ENCODE measurements around the gene RNF8. TPM values are rescaled to one million over a fixed set of nuclear protein-coding genes. Genes with fewer than 3 reads are reported as not detected.

RNF8 gene
- total RNA-seq, 2 experiments from 2014 or later: 27.8 to 29.2 TPM

DNA sequence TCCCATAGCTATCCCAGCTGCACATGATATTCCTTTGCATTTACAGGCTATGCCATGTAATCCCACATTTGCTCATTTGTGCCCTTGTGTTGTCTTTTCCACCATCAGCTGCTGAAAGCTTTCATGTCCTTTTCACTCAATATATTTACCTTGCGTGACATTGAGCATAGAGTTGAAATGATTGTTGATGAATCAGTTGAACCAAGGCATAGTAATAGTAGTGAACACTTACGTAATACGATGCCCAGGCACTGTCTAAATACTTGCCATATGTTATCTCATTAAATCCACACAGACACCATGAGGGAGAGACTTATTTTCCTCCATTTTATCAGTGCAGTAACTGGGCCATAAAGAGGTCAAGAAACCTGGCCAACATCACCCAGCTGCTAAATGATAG lies 13.1 kb downstream of the RNF8 start:
- peaks cover 3% of the 10 kb centered on the region for H3K4me1 Mint-ChIP-seq

DNA sequence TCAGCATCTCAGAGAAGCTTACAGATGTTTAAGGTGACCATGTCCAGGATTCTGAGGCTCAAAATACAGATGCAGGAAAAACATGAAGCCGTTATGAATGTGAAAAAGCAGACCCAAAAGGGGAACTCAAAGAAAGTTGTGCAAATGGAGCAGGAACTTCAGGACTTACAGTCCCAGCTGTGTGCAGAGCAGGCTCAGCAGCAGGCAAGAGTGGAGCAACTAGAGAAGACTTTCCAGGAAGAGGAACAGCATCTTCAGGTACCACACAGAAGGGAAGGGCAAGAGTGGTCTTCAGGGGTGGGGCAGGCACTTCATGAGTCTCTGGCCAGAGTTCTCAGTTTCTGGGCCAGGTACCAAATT lies 15.2 kb downstream of the RNF8 start:
- Mint-ChIP-seq H3K27ac (peak overlapping the region; percentile 55), H3K9me3 (no peaks in the 10 kb centered on the region), H3K4me3 (no peak overlapping the region), H3K36me3 (peaks cover 13% of the 10 kb centered on the region), H3K4me1 (peaks cover 3% of the 10 kb centered on the region), H3K27me3 (no peaks in the 10 kb centered on the region)
- DNase-seq: no peak

More for the DNA sequence above, 13.1 kb downstream of the RNF8 start:
- no peak overlapping the region for H3K4me3 Mint-ChIP-seq
- no peaks in the 10 kb centered on the region for H3K9me3 Mint-ChIP-seq
- H3K36me3 Mint-ChIP-seq: peaks cover 18% of the 10 kb centered on the region
- no peak overlapping the region for H3K27ac Mint-ChIP-seq
- no peaks in the 10 kb centered on the region for H3K27me3 Mint-ChIP-seq
- DNase-seq: no peak

- H3K4me1 Mint-ChIP-seq: peaks cover 3% of the 10 kb centered on the region
- DNase-seq: no peak
- H3K36me3 Mint-ChIP-seq: peaks cover 13% of the 10 kb centered on the region
- H3K9me3 Mint-ChIP-seq: no peaks in the 10 kb centered on the region
- H3K27me3 Mint-ChIP-seq: no peaks in the 10 kb centered on the region
- no peak overlapping the region for H3K4me3 Mint-ChIP-seq
- H3K27ac Mint-ChIP-seq: peak overlapping the region; percentile 55
Observed at GRCh38 chr6:37369321-37370201, 15.8 kb downstream of the RNF8 start.

- peaks cover 3% of the 10 kb centered on the region for H3K4me1 Mint-ChIP-seq
- DNase-seq: no peak
- no peak overlapping the region for H3K4me3 Mint-ChIP-seq
- H3K27ac Mint-ChIP-seq: no peak overlapping the region
- no peaks in the 10 kb centered on the region for H3K27me3 Mint-ChIP-seq
- no peaks in the 10 kb centered on the region for H3K9me3 Mint-ChIP-seq
- peaks cover 17% of the 10 kb centered on the region for H3K36me3 Mint-ChIP-seq
Observed at GRCh38 chr6:37371154-37372083, 17.6 kb downstream of the RNF8 start.

GRCh38 chr6:37372116-37372515 lies 18.3 kb downstream of the RNF8 start:
- H3K4me3 Mint-ChIP-seq: no peak overlapping the region
- no peaks in the 10 kb centered on the region for H3K27me3 Mint-ChIP-seq
- H3K9me3 Mint-ChIP-seq: no peaks in the 10 kb centered on the region
- no peak overlapping the region for H3K27ac Mint-ChIP-seq
- H3K4me1 Mint-ChIP-seq: peaks cover 3% of the 10 kb centered on the region
- H3K36me3 Mint-ChIP-seq: peaks cover 17% of the 10 kb centered on the region
- no peak for DNase-seq

- no peak overlapping the region for H3K4me3 Mint-ChIP-seq
- H3K4me1 Mint-ChIP-seq: peaks cover 3% of the 10 kb centered on the region
- H3K36me3 Mint-ChIP-seq: peaks cover 8% of the 10 kb centered on the region
- H3K27ac Mint-ChIP-seq: no peak overlapping the region
- H3K9me3 Mint-ChIP-seq: no peaks in the 10 kb centered on the region
- no peaks in the 10 kb centered on the region for H3K27me3 Mint-ChIP-seq
- no peak for DNase-seq
Observed at GRCh38 chr6:37373822-37374471, 20.2 kb downstream of the RNF8 start.

DNA sequence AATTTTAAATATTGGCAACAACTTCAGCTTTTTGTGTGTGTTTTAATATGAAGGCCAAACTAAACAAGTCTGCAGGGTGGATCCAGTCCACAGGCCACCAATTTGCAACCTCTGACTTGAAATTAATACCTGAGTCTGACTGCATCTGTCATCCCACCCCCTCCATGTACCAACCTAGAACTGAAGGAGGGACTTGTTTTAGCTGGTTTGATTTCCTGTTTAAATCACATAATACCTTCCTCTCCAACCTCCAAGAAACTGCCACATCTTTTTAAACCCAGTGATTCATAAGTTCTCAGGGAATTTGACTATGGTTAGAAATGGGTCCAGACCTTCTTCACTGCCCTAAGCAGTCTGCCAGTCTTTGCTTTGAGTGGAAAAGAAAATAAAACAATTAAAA lies 21.6 kb downstream of the RNF8 start:
- Mint-ChIP-seq H3K4me3 (no peak overlapping the region), H3K27me3 (no peaks in the 10 kb centered on the region), H3K9me3 (no peaks in the 10 kb centered on the region), H3K4me1 (no peaks in the 10 kb centered on the region), H3K36me3 (peaks cover 4% of the 10 kb centered on the region), H3K27ac (no peak overlapping the region)
- DNase-seq: no peak

- no peak for DNase-seq
- no peak overlapping the region for H3K4me3 Mint-ChIP-seq
- H3K27me3 Mint-ChIP-seq: no peaks in the 10 kb centered on the region
- H3K27ac Mint-ChIP-seq: no peak overlapping the region
- H3K9me3 Mint-ChIP-seq: no peaks in the 10 kb centered on the region
- H3K4me1 Mint-ChIP-seq: no peaks in the 10 kb centered on the region
- peaks cover 7% of the 10 kb centered on the region for H3K36me3 Mint-ChIP-seq
Observed at GRCh38 chr6:37376078-37376743, 22.4 kb downstream of the RNF8 start.

DNA sequence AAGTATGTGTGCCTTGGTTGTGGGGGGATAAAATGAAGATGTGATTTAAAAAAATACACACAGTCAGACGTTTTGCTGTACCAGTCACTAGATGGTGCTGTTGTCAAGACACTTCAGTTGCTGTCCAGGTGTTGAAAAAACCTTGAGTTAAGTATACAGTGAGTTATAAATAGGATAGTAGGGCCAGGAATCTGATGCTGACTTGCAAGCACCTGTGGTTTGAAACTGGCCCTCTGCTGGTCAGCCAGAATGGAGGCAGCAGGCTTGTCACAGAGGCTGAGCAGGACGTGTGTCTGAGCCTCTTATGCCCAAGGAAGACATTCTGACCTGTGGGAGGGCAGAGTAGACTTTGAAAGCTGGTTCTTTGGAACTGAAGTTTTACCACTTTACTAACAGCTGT lies 27.8 kb downstream of the RNF8 start:
- DNase-seq: peak; percentile 4
- H3K36me3 Mint-ChIP-seq: peaks cover 14% of the 10 kb centered on the region
- H3K9me3 Mint-ChIP-seq: no peaks in the 10 kb centered on the region
- H3K4me1 Mint-ChIP-seq: no peaks in the 10 kb centered on the region
- no peak overlapping the region for H3K4me3 Mint-ChIP-seq
- no peak overlapping the region for H3K27ac Mint-ChIP-seq
- no peaks in the 10 kb centered on the region for H3K27me3 Mint-ChIP-seq

GRCh38 chr6:37382994-37383765 lies 29.4 kb downstream of the RNF8 start:
- Mint-ChIP-seq H3K27ac (peak overlapping the region; percentile 73), H3K4me1 (no peaks in the 10 kb centered on the region), H3K27me3 (no peaks in the 10 kb centered on the region)

GRCh38 chr6:37388578-37388977 lies 34.8 kb downstream of the RNF8 start:
- no peak for DNase-seq
- Mint-ChIP-seq H3K27ac (no peak overlapping the region), H3K4me1 (no peaks in the 10 kb centered on the region), H3K27me3 (no peaks in the 10 kb centered on the region), H3K36me3 (peaks cover 1% of the 10 kb centered on the region), H3K9me3 (no peaks in the 10 kb centered on the region), H3K4me3 (no peak overlapping the region)

More at GRCh38 chr6:37382994-37383765, 29.4 kb downstream of the RNF8 start:
- Mint-ChIP-seq H3K9me3 (no peaks in the 10 kb centered on the region), H3K36me3 (peaks cover 15% of the 10 kb centered on the region), H3K4me3 (no peak overlapping the region)
- no peak for DNase-seq

- Mint-ChIP-seq H3K4me1 (no peaks in the 10 kb centered on the region), H3K9me3 (no peaks in the 10 kb centered on the region), H3K27ac (no peak overlapping the region), H3K4me3 (no peak overlapping the region), H3K27me3 (no peaks in the 10 kb centered on the region), H3K36me3 (peaks cover 1% of the 10 kb centered on the region)
- no peak for DNase-seq
Observed at GRCh38 chr6:37389857-37390256, 36.1 kb downstream of the RNF8 start.

GRCh38 chr6:37391120-37391519 lies 37.3 kb downstream of the RNF8 start:
- Mint-ChIP-seq H3K4me1 (no peaks in the 10 kb centered on the region), H3K36me3 (peaks cover 1% of the 10 kb centered on the region), H3K9me3 (no peaks in the 10 kb centered on the region), H3K27me3 (no peaks in the 10 kb centered on the region), H3K27ac (no peak overlapping the region), H3K4me3 (no peak overlapping the region)
- no peak for DNase-seq

- Mint-ChIP-seq H3K4me3 (no peak overlapping the region), H3K9me3 (no peaks in the 10 kb centered on the region), H3K27me3 (no peaks in the 10 kb centered on the region), H3K4me1 (no peaks in the 10 kb centered on the region), H3K36me3 (no peaks in the 10 kb centered on the region), H3K27ac (no peak overlapping the region)
- no peak for DNase-seq
Observed at GRCh38 chr6:37392821-37393220, 39.0 kb downstream of the RNF8 start.

Measured in activated naive CD8-positive, alpha-beta T cell treated with anti-CD3 and anti-CD28 coated beads for 36 hours (primary cell).